ENCODE results near the gene GALNS. TPM values are rescaled to one million over a fixed set of nuclear protein-coding genes. Genes with fewer than 3 reads are reported as not detected.
A peak's percentile ranks its signal among the peaks of the same experiment; 100 is the strongest.

Gene GALNS
- total RNA-seq, 1 donor from 2014 or later: 32.8 TPM

- no peaks in the 10 kb centered on the region for H3K27me3 ChIP-seq
- no peak overlapping the region for H3K4me3 ChIP-seq
- H3K9me3 ChIP-seq: no peaks in the 10 kb centered on the region
- no peak for DNase-seq
- intact Hi-C loops (cut with DNase I): loop anchor here (5.0 kb wide), 1 partner anchor 45 kb away; no protein-coding TSS in a partner anchor
- H3K36me3 ChIP-seq: no peaks in the 10 kb centered on the region
- H3K27ac ChIP-seq: no peak overlapping the region
- TF ChIP-seq CTCF (IDR thresholded peaks at IDR 0.05): no peak
- peaks cover 21% of the 10 kb centered on the region for H3K4me1 ChIP-seq
- ATAC-seq: no peak
These were observed 69.0 kb downstream of the GALNS start for GRCh38 chr16:88787579-88788314.

DNA sequence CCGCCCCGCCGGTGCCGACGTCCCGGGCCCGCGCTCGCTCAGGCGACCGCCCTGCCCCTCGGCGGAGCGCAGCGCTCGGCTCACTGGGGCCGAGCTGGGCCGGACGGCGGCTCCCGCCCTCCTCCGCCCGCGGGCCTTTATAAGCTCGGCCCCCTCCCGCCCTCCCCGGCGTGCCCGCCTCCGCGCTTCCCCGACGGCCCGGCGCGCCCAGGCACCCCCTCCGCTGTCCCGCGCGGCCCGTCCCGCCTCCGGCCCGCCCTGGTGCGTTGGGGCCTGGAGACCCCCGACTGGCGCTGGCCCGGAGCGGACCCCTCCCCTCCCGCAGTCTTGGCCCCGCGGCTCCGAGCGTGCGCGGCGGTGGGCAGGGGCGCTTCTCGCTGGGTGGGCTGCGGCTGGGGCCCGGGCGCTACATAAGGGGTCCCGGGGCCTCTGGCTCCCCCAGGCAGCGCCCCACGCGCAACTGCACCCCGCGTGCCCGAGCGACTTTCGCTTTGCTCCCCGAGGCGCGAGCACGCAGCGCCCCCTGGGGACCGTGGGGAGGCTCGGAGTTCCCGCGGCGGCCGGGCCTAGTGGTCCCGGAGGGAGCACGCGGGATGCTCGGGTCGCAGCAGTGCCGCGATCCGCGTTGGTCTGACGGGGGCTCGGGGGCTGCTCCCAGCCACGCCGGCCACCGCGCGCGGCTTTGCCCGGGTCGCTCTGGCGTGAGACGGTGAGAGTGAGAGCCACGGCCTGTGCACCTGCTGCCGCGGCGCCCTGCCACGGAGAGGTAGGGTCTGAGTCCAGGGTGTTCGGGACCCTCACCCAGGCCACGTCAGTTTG lies 71.4 kb downstream of the GALNS start, which contains the start of gene PIEZO1:
PIEZO1 (minus strand) TSS at position 115 of the 819 bp plus-strand sequence. CDS start 256 bp downstream, outside the sequence.
- intact Hi-C loops (cut with DNase I): loop anchor here (5.0 kb wide), 1 partner anchor 43 kb away; no protein-coding TSS in a partner anchor
- H3K27me3 ChIP-seq: no peaks in the 10 kb centered on the region
- peak within 1 kb of the TSS; percentile 54 for H3K4me3 ChIP-seq
- no peaks in the 10 kb centered on the region for H3K36me3 ChIP-seq
- peak; percentile 77 for ATAC-seq
- peak; percentile 92 for DNase-seq
- no peaks in the 10 kb centered on the region for H3K9me3 ChIP-seq
- peak; percentile 89 for TF ChIP-seq CTCF (IDR thresholded peaks at IDR 0.05)
- peaks cover 40% of the 10 kb centered on the region for H3K4me1 ChIP-seq
- peak within 1 kb of the TSS; percentile 79 for H3K27ac ChIP-seq

DNA sequence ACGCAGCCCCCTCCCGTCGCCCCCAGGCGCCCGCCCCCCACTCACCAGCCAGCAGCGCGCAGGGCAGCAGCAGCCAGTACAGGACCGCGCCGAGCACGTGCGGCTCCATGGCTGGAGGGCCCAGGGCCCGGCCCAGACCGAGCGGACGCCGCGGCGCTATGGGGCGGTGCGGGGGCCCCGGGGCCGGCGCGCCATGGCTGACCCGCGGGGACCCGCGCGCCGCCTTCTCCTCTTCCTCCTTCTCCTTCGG lies 72.0 kb downstream of the GALNS start:
- peak overlapping the region; percentile 54 for H3K4me3 ChIP-seq
- H3K27me3 ChIP-seq: no peaks in the 10 kb centered on the region
- ATAC-seq (peak; percentile 49), DNase-seq (no peak)
- H3K9me3 ChIP-seq: no peaks in the 10 kb centered on the region
- no peaks in the 10 kb centered on the region for H3K36me3 ChIP-seq
- peaks cover 41% of the 10 kb centered on the region for H3K4me1 ChIP-seq
- intact Hi-C loops (cut with DNase I): loop anchor here (5.0 kb wide), 1 partner anchor 42 kb away; no protein-coding TSS in a partner anchor
- H3K27ac ChIP-seq: peak overlapping the region; percentile 79
- TF ChIP-seq CTCF (IDR thresholded peaks at IDR 0.05): no peak

GRCh38 chr16:88784074-88784855 lies 72.5 kb downstream of the GALNS start:
- peaks cover 46% of the 10 kb centered on the region for H3K4me1 ChIP-seq
- ATAC-seq: peak; percentile 68
- H3K4me3 ChIP-seq: peak overlapping the region; percentile 54
- no peaks in the 10 kb centered on the region for H3K27me3 ChIP-seq
- TF ChIP-seq CTCF (IDR thresholded peaks at IDR 0.05): peak; percentile 59
- H3K27ac ChIP-seq: peak overlapping the region; percentile 79
- no peaks in the 10 kb centered on the region for H3K9me3 ChIP-seq
- DNase-seq: peak; percentile 88
- H3K36me3 ChIP-seq: no peaks in the 10 kb centered on the region
- intact Hi-C loops (cut with DNase I): no loop called here

DNA sequence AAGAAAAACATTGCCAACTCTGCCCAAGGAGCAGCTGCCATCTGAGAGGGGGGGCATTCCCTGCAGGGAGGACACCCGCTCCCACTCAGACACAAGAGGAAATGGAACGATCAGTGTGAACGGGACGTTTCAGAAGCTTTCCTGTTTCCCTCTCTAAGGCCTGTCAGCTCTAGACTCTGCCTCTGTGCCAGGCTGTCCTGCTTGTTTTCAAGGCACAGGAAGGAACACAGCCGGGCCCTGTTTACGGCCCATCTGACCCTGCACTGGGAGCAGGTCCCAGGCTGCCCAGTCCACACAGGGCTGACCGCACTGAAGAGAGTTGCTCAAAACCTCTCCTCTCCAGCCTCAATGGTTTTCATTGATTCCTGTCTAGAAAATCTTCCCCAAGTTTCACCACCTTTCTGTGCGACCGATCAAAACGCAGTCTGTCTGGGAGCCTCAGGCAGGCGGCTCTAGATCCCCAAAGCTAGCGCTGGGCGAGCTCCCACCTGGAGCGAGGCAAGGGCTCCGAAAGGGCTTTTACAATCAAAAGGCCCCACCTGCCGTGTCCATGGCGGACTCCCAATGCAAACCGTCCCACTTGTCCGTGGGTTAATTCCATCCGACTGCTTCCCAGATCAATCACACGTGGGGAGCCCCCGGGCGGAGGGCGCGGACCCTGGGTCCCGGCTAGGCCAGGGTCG lies 73.2 kb downstream of the GALNS start:
- ATAC-seq (peak; percentile 21), DNase-seq (peak; percentile 66)
- Histone ChIP-seq H3K4me3 (peak overlapping the region; percentile 54), H3K9me3 (no peaks in the 10 kb centered on the region), H3K4me1 (peaks cover 49% of the 10 kb centered on the region), H3K27ac (peak overlapping the region; percentile 79), H3K27me3 (no peaks in the 10 kb centered on the region), H3K36me3 (no peaks in the 10 kb centered on the region)
- no peak for TF ChIP-seq CTCF (IDR thresholded peaks at IDR 0.05)
- intact Hi-C loops (cut with DNase I): no loop called here

All from upper lobe of right lung (tissue), 1 donor.